Left ventricle myocardium inferior (tissue), 1 donor: ENCODE results near the gene CCND1. TPM values are rescaled to one million over a fixed set of nuclear protein-coding genes. Genes with fewer than 3 reads are reported as not detected.

Experiments used
- DNase-seq: peaks from one replicate; pipeline ENCODE4 v3.0.0-alpha.2; 2020
- H3K27ac ChIP-seq: fragments of 200-600 bp; replicated peaks from 2 replicates; pipeline ENCODE4 v1.8.0; 2021
- H3K27me3 ChIP-seq: fragments of 200-600 bp; 2 replicates; pipeline ENCODE4 v1.8.0; 2021; ENCODE audit warnings: low read depth
- H3K36me3 ChIP-seq: fragments of 200-600 bp; 2 replicates; pipeline ENCODE4 v1.8.0; 2021
- H3K4me1 ChIP-seq: fragments of 200-600 bp; 2 replicates; pipeline ENCODE4 v1.8.0; 2021
- H3K4me3 ChIP-seq: fragments of 200-600 bp; 2 replicates; pipeline ENCODE4 v1.8.0; 2021; ENCODE audit warnings: mild to moderate bottlenecking, moderate library complexity
- H3K9me3 ChIP-seq: fragments of 200-600 bp; replicated peaks from 2 replicates; pipeline ENCODE4 v1.8.0; 2021
- intact Hi-C: fragments of 100-400 bp; cut with micrococcal nuclease; formaldehyde crosslinking; loops from one replicate; pipeline ENCODE4 v1.11.0; 2022
- total RNA-seq: library from RNA; stranded (reverse); fragmentation: NEBNext Ultra II Directional; extraction: Animal tissue kit (Norgen Biotek cat#: 25700); gene quantifications from one replicate; pipeline ENCODE4 v1.2.1, GENCODE V29; 2021
- TF ChIP-seq, protein P1 (sequence below): fragments of 200-600 bp; IDR thresholded peaks from 2 replicates; pipeline ENCODE4 v1.8.0; 2021; ENCODE audit warnings: antibody characterized with exemption, mild to moderate bottlenecking, borderline replicate concordance
- donor health status: DM: no; HTN: yes; CAD: no; lungs with severe emphysema.

Gene CCND1
- total RNA-seq, 1 donor from 2014 or later: 160 TPM

DNA sequence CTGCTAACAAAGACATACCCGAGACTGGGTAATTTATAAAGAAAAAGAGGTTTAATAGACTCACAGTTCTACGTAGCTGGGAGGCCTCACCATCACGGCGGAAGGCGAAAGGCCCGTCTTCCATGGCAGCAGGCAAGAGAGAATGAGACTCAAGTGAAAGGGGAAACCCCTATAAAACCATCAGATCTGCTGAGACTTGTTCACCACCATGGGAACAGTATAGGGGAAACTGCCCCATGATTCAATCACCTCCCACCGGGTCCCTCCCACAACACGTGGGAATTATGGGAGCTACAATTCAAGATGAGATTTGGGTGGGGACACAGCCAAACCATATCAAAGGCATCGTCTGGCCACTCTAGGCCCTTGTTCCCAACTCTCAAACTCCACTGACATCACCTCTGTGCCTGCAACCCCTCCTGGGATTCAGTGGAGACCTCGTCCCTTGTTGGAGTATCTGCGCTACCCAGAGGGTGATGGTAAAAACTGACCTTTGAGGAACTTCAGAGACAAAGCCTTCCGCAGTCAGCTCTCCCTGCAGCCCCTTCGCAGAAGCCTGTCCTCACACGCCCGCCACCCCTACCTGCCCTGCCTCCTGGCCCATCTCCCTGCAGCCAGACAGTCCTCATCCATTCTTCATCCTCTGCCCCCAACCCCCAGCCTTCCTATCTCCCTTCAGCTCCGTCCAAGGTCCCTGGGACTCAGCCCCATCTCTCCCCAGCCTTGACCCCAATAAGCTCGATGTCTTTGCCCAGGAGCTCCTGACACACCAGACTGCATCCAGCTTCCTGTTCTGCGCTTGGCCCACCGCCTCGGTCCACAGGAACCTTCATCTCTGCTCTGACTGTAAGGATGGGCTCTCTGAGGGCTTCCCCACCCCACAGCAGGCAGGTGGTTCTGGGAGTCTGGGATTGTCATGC lies 15.8 kb downstream of the CCND1 start:
- TF ChIP-seq, protein P1, sequence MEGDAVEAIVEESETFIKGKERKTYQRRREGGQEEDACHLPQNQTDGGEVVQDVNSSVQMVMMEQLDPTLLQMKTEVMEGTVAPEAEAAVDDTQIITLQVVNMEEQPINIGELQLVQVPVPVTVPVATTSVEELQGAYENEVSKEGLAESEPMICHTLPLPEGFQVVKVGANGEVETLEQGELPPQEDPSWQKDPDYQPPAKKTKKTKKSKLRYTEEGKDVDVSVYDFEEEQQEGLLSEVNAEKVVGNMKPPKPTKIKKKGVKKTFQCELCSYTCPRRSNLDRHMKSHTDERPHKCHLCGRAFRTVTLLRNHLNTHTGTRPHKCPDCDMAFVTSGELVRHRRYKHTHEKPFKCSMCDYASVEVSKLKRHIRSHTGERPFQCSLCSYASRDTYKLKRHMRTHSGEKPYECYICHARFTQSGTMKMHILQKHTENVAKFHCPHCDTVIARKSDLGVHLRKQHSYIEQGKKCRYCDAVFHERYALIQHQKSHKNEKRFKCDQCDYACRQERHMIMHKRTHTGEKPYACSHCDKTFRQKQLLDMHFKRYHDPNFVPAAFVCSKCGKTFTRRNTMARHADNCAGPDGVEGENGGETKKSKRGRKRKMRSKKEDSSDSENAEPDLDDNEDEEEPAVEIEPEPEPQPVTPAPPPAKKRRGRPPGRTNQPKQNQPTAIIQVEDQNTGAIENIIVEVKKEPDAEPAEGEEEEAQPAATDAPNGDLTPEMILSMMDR: no peak
- Histone ChIP-seq H3K36me3 (peaks cover 32% of the 10 kb centered on the region), H3K27me3 (no peaks in the 10 kb centered on the region), H3K4me1 (peaks cover 6% of the 10 kb centered on the region), H3K27ac (no peak overlapping the region), H3K4me3 (no peak overlapping the region), H3K9me3 (no peaks in the 10 kb centered on the region)
- no peak for DNase-seq
- intact Hi-C loops: no loop called here

DNA sequence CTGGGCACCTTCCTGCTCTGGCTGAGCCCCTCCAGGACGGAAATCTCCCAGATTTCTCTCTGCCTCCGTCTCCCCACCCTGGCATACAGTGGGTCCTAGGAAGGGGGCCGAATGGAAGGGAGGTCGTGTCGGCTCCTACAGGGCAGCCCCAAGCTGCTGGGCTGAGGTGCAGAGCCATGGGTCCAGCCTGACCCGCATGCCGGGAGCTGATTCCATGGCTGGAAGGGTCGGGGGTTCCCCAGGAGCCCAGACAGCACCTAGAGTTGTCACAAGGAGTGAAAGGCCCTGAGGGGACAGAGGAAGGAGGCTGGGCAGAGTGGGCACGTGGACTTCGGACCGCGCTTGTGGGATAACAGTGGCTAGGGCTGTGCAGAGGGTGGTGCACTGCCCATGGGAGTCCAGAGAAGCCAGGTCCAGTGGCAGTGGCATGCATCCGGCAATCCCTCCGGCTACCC lies 16.5 kb downstream of the CCND1 start:
- Histone ChIP-seq H3K36me3 (peaks cover 25% of the 10 kb centered on the region), H3K9me3 (no peaks in the 10 kb centered on the region), H3K27ac (no peak overlapping the region), H3K27me3 (no peaks in the 10 kb centered on the region), H3K4me1 (peaks cover 6% of the 10 kb centered on the region), H3K4me3 (no peak overlapping the region)
- DNase-seq: no peak
- intact Hi-C loops: no loop called here
- TF ChIP-seq, protein P1: no peak

DNA sequence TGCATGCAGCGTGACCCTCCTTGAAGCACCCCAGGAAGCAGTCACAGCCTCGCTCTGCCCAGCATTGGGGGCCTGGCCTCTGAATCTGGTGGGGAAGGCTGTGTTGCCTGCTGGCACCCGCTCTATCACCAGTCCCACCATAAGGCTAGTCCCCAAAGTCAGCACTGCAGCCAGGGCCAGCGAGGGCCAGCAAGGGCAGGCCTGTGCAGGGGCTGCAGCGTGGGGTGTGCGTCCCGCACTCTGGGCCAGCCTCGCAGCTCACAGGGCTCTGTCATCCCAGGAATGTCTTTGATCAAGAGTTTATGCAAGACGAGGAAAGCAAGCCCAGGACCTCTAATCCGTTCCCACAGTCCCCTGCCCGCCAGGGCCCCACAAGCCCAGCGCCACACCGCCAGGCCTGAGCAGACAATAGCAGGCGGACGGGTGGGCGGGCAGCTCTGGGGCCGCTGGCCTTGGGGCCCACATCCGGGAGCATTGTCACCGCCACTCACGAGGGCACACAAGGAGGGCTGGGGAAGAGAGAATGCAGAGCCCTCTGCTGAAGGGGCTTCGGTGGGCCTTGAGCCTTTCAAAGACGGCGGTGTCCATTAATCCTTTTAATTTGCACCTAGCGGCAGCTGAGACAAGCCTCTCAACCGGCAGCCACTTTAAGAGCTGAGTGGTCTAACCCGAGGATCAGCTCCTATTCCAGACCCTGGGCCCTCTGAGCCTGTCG lies 17.1 kb downstream of the CCND1 start:
- intact Hi-C loops: no loop called here
- DNase-seq: no peak
- Histone ChIP-seq H3K4me1 (peaks cover 6% of the 10 kb centered on the region), H3K9me3 (no peaks in the 10 kb centered on the region), H3K27ac (no peak overlapping the region), H3K27me3 (no peaks in the 10 kb centered on the region), H3K36me3 (peaks cover 23% of the 10 kb centered on the region), H3K4me3 (no peak overlapping the region)
- TF ChIP-seq, protein P1: no peak

DNA sequence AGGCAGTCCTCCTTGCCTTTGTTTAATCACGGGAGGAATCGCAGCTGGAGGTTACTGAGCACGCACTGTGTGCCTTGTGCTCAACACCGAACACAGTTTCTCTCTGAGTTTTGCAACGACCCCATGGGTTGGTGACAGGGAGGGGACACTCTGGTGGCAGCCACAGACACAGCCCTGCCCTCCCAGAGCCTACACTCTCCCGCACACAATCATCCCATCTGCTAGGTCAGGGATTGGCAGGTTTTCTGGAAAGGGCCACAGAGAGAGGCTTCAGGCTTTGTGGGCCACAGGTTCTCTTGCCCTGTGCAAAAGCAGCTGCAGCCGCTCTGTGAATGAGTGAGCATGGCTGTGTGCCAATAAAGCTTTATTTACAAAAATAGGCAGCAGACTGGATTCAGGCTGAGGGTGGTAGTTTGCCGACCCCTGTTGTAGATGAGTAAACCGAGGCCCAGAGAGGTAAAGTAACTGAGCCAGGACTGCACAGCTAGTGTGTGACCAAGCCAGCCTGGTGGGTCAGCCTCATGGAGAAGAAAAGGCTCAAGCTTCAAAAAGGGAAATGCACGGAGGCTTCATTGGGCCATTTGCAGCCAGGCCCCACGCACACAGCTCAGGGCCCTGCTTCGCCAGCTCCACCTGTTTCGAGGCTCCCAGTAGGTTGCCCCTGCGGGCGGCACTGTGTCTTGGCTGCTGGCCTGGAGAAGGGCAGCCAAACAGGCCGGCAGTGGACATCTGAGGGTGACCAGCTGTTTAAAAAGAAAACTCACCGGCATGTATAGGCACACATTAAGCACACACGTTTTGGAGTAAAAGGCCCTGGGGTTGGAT lies 17.9 kb downstream of the CCND1 start:
- no peak for DNase-seq
- no peak overlapping the region for H3K27ac ChIP-seq
- H3K27me3 ChIP-seq: no peaks in the 10 kb centered on the region
- H3K4me3 ChIP-seq: no peak overlapping the region
- intact Hi-C loops: no loop called here
- H3K36me3 ChIP-seq: peaks cover 24% of the 10 kb centered on the region
- TF ChIP-seq, protein P1: no peak
- H3K4me1 ChIP-seq: peaks cover 6% of the 10 kb centered on the region
- H3K9me3 ChIP-seq: no peaks in the 10 kb centered on the region

DNA sequence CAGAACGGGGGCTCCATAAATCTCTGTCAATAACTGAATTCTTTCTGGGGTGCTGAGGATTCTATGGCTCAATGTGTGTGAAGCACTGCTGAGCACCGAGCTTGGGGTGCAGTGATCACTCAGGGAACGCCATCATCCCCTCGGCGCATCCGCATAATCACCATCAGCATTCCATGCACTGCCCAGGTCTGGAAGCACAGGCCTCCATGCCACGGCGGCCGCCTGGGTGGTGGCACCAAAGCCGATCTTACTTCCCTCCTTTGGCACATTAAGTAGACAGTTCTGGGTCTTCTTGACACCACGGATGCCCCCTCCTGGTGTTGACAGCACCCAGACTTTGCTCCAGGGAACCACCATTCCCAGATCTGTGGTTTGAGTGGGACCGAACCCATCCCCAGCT lies 18.6 kb downstream of the CCND1 start:
- intact Hi-C loops: no loop called here
- DNase-seq: no peak
- TF ChIP-seq, protein P1: no peak

More for the DNA sequence above, 18.6 kb downstream of the CCND1 start:
- Histone ChIP-seq H3K36me3 (peaks cover 24% of the 10 kb centered on the region), H3K9me3 (no peaks in the 10 kb centered on the region), H3K4me3 (no peak overlapping the region), H3K27me3 (no peaks in the 10 kb centered on the region), H3K4me1 (peaks cover 6% of the 10 kb centered on the region), H3K27ac (no peak overlapping the region)
